GM19035 (cell line): ENCODE data around the gene DDAH2.

ENCODE experiments used
- ATAC-seq: cut with Tn5 transposase; IDR thresholded peaks from one replicate; pipeline ENCODE4 v1.9.1; 2021; ENCODE audit not compliant: unreplicated experiment

DDAH2 gene

DNA sequence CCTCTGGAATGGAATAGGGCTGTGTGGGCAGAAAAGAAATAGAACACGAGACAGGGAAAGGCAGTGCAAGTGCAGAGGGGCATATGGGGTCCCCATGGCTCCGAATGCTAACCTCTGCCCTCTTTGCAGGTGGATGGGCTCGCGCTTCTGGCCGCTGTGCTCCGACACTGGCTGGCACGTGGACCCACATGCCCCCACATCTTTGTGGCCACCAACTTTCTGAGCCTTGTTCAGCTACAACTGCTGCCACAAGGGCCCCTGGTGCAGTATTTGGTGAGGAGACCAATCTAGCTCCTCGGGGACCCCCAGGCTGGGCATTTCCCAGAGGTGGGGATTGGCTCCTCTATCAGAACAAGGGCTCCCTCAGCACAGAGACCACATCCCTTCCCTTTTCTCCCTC, 32.2 kb upstream of the DDAH2 start:
- no peak for ATAC-seq

DNA sequence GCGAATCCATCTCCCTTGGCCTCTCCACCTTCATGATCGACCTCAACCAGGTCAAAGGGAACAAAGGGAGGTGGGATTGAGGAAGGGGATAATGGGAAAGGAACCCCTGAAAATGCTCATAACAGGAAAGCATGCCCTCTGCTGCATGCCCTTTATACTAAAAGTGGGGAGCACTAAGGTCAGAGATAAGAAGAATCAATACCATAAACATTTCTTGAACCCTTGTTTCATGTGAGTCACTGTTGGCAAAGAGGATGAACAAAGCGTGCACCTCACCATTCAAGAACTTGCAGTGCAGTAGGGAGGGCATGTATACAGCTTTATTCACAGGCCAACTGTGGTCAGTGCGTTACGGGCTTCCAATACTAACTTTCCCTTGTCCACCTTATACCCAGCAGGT, 31.7 kb upstream of the DDAH2 start:
- ATAC-seq, result no peak

GRCh38 chr6:31758281-31758680, 29.2 kb upstream of the DDAH2 start:
- no peak for ATAC-seq

DNA sequence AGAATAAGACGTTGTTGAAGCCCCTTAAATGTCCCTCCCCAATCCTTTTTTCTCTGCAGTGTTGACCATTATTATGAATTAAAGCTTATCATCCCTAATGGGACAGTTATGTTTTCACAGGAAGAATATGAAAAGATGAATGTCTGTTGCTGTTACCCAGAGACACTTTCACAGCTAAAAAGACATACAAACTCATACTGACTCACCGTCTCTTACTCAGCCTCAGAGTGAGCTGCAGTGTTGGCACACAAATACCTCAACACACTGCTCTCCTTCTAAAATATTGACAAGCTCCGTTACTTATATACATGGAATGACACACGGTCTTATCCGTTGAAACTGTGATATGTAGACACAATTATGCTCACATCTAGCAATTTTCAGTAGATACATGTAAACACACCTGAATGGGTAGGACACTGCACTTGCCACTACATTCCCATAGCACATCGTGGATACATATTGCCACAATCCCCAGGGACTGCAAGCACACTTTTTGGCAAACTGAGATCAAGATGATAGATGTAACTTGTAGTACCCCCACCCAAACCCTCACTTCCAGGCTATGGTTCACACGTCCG, 23.7 kb upstream of the DDAH2 start:
- ATAC-seq, result no peak

DNA sequence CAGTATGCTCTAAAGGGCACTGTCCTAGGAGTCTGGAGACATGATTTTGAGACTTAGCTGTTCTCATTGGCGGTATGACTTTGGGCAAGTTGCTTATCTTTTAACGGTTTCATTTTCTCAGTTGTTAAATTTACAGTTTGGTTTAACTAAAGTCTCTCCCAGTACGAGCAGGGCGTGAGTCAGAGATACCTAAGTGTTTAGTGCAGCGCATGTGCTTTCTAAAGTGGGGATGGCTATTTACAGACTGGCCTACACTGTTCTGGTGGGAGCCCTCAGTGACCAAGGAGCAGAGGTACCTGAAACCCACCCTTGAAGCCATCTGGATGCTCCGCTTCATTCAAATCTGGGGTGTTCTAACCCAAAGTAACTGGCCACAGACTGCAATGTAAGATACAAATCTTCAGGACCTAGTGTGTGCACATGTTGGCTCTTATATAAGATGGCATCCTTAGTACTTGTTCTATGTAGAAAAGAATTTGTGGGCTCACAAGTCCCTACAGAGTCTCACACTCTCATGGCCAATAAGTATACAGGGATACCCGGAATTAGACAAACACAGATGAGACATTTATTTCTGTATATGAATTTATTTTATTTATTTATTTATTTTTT, 21.4 kb upstream of the DDAH2 start:
- no peak for ATAC-seq

- no peak for ATAC-seq
Observed at GRCh38 chr6:31749301-31750036, 20.4 kb upstream of the DDAH2 start.

- ATAC-seq, result no peak
Observed at GRCh38 chr6:31744422-31744821, 15.3 kb upstream of the DDAH2 start.

DNA sequence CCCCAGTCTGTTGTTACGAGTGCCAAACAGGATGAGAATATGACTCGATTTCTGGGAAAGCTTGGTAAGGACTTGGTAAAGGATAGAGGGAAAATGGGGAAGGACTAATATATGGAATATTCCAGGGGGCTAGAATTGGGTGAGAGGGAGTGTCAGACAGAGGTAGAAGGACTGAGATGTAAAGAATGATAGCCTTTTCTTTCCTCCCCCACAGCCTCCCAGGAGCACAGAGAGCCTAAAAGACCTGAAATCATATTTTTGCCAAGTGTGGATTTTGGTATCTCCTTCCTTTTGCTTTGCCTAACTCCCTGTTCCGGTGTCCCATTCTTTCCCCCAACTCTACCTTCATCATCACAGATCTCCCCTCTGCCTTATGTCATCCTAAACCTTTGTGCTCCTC, 13.8 kb upstream of the DDAH2 start:
- no peak for ATAC-seq

DNA sequence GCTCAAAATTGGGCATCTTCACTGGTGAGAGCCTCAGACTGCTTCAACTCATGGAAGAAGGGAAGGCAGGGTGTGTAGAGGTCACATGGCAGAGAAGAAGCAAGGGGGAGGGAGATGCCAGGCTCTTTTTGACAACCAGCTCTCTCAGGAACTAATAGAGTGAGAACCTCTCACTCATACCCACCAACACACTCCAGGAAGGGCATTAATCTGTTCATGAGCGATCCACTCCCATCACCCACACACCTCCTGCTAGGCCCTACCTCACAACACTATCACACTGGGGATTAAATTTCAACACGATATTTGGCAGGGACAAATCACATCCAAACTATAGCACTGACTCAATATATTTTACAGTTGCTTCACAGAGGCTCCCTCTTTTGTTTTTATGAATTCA, 12.7 kb upstream of the DDAH2 start:
- no peak for ATAC-seq

DNA sequence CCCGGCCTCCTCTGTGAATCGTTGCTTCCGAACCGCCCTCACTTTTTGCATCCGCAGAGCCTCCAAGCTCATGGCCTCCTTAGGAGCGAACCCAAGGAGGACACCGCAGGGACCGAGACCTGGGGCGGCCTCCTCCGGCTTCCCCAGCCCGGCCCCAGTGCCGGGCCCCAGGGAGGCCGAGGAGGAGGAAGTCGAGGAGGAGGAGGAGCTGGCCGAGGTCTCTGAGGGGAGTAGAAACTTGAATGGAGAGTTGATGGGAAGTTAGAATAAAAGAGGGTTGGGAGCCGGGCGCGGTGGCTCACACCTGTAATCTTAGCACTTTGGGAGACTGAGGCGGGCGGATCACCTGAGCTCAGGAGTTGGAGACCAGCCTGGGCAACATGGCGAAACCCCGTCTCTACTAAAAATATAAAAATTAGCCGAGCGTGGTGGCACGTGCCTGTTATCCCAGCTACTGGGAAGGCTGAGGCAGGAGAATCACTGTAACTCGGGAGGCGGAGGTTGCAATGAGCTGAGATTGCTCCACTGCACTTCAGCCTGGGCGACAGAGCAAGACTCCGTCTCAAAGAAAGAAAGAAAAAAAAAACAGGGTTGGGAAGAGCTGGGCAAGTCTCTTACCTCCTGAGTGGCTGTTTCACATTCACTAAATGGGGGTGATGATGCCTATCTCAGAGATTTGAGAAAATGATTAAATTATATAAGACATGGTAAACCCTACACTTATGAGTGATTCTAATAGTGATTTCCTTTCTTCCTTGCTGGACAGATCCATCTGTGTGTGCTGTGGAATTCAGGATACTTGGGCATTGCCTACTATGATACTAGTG, 11.5 kb upstream of the DDAH2 start:
- ATAC-seq, result no peak

- ATAC-seq, result peak; percentile 74
Observed at GRCh38 chr6:31739639-31740396, 10.7 kb upstream of the DDAH2 start, which contains the start of gene MSH5. MSH5 (plus strand) TSS chr6:31740005; CDS start chr6:31740467, 462 bp downstream.

DNA sequence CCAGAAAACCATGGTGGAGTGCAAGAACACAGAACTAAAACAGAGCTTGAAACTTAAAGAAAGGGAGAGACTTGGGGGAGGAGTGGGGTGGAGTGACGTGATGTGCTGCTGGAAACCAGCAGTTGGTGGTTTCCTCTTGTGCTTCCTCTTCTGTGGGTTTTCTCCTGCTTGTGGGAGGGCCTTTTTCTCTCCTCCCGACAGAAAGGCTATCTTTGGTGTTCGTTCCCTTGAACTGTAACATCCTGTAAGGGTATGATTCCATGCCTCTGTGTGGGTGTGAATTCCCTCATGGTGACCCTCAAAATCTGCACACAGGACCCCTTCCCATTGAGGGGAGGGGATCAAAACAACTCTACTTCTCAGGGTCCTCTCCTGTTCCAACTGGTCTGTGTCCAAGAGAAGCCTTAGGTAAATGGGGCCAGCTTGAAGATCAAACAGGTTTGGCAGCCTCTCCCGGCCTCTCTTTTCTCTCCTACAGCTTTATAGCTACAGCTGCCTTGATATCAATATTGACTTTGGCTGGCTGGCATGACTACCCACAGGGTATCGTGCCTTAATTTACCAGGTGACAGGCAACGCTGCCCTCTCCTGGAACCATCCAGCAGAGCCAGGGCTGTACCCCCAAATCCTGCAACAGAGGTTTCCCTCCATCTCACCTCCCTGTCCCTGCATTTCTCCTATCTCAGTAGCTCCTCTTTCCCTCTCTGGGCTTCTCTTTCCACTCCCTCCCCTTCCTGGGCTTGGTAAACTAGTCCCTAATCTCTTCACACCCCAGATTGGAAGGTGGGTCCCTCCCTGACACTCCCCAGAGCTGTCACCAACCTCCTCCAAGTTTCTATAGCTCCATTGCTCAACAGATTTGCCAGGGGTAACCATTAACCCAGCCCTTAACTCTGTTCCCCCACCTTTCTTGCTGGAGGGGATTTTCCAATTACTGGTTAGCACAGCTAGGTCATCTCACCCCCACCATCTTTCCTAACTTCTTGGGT, 9.2 kb upstream of the DDAH2 start:
- no peak for ATAC-seq

GRCh38 chr6:31737315-31737990, 8.4 kb upstream of the DDAH2 start:
- ATAC-seq, result no peak

DNA sequence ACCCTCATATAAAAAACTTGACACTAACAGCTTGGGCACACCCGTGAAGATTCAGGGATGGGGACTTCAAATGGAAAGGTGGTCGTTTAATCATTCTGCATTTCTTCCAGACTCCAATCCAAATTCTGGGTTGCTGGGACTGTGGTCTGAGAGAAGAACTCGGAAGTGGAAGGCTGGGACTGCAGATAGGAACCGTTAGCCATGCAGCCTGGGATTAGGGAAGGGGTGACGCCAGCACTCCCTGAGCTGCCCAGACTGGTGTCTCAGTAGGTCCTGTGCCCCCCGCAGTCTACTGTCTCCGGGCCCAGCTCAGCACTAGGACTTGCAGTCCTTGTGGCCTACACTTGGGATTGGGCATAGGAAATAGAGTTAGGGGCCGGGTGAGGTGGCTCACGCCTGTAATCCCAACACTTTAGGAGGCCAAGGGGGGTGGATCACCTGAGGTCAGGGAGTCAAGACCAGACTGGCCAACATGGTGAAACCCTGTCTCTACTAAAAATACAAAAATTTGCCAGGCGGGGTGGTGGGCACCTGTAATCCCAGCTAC, 7.7 kb upstream of the DDAH2 start:
- ATAC-seq, result no peak

DNA sequence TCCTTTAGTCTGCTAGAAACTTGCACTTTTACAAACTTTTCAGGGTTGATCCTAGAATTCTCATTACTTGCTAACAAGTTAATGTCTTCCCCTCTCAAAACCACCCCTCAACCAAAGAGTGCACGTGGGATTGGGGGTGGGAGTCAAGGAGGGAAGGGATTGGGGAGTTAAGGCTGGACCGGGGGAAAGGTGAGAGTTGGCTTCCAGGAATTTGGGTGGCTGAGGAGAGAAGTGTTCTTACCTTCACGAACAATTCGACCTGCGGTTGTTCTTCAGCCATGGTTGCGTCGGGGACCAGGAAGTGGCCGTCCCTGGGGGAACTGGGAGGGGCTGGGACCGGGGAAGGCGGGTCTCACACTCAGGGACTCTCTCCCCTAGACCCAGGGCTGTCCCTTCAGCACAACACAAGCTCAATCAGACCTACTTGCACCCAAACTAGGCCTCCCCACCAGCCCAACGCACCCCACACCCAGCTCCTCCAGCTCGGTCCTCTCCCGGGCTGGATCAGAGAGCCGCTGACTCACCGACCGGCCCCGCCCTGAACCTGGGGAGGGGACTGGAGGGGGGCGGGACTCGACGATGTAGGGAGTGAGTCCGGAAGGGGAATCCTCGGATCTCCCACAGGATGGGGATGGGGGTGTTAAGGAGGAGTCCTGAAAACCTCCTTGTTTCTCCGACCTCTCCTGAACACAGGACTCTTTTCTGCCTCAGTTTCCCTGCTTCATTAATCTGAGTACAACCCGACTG, 7.1 kb upstream of the DDAH2 start, which contains the start of gene CLIC1:
Gene CLIC1 (minus strand): TSS at position 510 of the 747 bp plus-strand sequence. CDS start 230 bp downstream, at position 280.
- peak; percentile 30 for ATAC-seq

- no peak for ATAC-seq
Observed at GRCh38 chr6:31734821-31735406, 5.8 kb upstream of the DDAH2 start.

DNA sequence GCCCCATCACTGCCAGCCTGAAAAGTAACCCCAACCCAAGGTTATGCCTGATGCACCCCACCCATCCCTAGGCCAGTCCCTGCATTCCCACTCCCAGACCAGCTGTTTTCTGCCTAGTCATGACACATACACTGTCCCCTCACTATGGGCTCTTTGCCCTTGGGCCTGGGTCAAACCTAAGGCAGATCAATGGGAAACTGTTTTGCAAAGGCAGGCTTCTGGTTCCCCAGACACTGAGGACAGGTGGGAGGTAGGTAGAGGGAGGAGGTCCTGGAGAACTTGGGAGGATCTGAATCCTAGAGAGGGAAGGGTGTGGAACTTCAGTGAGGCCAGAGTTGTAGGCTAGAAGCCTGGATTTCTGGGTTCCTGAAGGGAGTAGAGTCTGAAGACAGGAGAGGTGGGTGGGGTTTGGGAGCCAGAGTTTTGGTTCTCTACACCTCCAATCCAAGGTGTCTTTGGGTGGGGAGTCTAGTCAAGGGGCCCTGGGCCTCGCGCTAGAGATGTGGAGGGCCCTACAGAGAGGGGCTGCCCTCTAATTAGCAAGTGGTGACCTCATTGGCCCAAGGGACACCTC, 5.2 kb upstream of the DDAH2 start:
- ATAC-seq, result no peak
